HG03066 (cell line): Measurements from ENCODE around the gene ATP13A4.

Experiments
- ATAC-seq: cut with Tn5 transposase; IDR thresholded peaks from one replicate; pipeline ENCODE4 v1.9.1; 2021; ENCODE audit warnings: low read depth; ENCODE audit not compliant: unreplicated experiment

ATP13A4 gene

GRCh38 chr3:193499136-193499770 lies 55.4 kb downstream of the ATP13A4 start:
- ATAC-seq, result no peak

DNA sequence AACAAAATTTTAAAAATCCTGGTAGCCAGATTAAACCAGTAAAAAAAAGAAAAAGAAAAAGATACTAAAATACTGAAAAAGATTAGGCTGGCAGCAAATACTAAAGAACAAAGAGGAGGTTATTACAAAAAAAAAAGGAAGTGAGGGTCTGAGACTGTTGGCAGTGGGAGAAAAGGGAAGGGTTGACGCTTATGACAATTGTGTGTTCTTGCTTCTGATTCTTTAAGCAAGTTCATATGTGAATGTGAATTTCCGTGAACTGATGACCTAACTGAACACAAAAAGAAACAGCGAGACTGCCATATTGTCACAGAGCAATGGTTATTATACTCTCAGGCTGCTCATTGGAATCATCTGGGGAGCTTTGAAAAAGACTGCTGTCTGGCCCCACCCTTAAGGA lies 56.5 kb downstream of the ATP13A4 start:
- ATAC-seq, result no peak

- ATAC-seq, result no peak
Measured at GRCh38 chr3:193496658-193497057, 58.0 kb downstream of the ATP13A4 start.

- no peak for ATAC-seq
Measured at GRCh38 chr3:193491026-193491425, 63.7 kb downstream of the ATP13A4 start.

- ATAC-seq, result no peak
Measured at GRCh38 chr3:193490580-193490979, 64.1 kb downstream of the ATP13A4 start.

DNA sequence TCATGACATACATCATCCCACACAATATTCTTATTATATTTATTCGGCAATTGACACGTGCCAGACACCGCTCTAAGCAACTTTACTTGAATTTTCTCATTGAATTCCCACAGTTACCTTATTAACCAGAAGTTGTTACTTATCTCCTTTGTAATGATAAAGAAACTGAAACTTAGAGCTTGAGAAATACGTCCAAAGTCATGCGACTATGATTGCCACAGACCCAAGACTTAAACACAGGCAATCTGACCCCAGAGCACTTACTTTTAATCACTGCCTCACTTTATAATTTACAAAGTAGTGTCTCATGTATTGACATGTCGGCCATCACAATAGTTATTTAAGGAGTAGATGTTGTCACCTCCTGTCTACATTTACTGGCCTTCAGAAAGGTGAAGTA lies 64.7 kb downstream of the ATP13A4 start:
- no peak for ATAC-seq

GRCh38 chr3:193488741-193489140 lies 66.0 kb downstream of the ATP13A4 start:
- no peak for ATAC-seq

- ATAC-seq, result no peak
Measured at GRCh38 chr3:193483988-193484539, 70.6 kb downstream of the ATP13A4 start.

DNA sequence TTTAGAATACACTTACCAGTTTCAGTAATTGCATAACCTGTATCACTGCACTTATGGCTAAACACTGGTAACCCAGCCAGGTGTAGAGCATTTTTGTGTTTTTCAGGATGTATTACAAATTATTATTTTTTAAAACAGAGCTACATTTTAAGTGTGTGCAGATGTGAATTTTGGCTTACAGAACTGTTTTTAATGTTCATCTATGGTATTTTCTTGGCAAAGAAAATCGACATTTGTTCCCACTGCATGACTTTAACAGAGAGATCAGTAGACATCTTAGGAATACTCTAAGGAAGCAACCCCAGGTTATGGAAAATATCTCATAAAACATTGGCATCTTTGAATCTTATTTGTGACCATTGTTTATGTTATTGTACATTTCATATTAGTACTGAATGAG lies 73.3 kb downstream of the ATP13A4 start:
- no peak for ATAC-seq

DNA sequence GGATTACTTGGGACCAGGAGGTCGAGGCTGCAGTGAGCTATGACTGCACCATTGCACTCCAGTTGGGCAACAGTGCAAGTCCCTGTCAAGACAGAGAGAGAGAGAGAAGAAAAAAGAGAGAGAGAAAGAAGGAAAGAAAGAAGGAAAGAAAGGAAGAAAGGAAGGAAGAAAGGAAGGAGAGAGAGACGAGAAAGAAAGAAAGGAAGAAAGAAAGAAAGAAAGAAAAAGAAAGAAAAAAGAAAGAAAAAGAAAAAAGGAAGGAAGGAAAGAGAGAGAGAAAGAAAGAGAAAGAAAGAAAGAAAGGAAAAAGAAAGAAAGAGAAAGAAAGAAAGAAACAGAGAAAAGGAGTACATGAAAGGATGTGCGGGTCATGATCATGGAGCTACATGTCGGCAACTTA lies 80.2 kb downstream of the ATP13A4 start:
- ATAC-seq, result no peak

DNA sequence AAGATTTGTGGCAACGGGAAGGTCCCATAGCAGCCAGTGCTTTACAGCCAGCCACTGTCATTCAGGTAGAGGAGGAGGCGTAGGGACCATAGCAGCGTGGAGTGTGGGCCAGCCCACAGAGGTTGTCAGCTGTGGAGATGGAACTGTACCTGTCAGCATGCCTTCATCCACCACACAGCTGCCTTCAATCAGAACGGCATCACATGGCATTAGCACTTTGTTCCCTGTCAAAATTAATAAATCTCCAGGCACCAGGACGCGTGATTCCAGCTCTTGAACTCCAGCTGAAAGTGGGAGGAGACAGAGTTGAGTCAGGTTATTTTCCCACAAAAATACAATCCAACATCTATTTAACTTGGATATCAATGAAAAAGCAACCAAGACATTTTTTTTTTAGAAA lies 84.0 kb downstream of the ATP13A4 start:
- ATAC-seq, result no peak

- no peak for ATAC-seq
Measured at GRCh38 chr3:193465992-193466608, 88.6 kb downstream of the ATP13A4 start.

DNA sequence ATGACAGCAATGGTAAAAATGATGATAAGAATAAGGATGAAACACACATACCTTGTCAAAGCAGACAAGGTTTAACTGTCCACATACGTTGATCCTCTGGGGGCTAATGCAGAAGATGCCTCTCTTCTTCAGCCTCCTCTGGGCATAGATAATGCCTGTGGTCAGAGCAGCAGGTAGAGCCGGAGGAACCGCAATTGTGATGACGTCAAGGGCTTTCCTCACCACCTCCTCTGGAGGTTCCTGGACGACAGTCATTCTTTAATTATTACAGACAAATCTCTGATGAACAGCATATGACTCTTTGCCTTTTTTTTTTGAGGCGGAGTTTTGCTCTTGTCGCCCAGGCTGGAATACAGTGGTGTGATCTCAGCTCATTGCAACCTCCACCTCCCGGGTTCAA lies 89.8 kb downstream of the ATP13A4 start:
- no peak for ATAC-seq

DNA sequence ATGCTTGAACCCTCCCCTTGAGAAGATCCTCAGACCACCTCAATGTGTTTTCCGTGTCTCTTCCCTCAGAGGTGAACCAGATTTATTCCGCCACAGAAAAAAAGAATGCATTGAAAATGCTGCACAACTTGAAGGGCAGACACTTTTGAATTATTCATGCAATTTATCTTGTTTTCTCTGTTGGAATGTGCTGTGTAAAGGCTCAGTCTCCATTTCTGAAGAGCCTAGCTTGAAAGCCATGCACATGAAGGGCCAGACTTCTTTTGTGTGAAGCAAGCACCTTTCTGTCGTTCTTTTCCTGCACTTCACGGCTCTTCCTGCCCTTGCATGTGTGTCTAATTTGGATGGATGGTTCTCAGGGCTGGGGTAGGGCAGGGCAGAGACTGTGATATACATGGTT lies 97.2 kb downstream of the ATP13A4 start:
- no peak for ATAC-seq

DNA sequence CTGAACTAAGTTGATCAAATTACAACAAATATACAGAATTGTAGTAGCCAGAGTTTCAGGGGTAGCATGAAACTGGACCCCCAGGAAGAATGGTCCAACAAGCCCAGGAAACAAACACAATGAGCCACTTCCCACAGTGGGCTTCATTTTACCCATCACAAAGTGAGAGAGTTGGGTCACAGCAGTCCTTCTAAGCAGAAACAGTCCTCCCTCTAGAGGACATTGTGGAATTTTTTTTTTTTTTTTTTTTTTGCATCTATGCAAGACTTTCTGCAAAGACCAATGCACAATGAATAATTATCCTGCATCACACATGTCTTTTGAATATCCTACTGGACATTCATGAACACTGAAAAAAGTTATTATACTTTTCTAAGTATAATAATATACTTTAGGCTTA lies 102.4 kb downstream of the ATP13A4 start:
- ATAC-seq, result no peak

DNA sequence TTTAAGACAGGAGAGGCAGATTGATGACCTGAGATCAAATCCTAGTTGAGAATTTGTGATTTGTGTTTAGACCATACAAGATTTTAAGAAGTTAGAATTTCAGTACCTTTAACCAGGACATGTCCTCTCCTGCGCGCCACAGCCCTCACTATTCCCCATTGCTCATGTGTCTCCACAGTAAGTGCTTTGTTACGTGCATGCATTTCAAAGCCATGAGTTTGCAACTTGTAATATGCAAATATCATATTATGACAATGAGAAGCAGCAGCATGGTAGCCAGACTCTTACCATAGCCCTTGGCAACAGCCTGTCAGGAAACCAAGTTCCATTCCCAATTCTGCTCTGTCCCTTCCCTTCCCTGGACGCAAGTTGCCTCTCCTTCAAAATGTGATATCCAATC lies 102.8 kb downstream of the ATP13A4 start:
- no peak for ATAC-seq

DNA sequence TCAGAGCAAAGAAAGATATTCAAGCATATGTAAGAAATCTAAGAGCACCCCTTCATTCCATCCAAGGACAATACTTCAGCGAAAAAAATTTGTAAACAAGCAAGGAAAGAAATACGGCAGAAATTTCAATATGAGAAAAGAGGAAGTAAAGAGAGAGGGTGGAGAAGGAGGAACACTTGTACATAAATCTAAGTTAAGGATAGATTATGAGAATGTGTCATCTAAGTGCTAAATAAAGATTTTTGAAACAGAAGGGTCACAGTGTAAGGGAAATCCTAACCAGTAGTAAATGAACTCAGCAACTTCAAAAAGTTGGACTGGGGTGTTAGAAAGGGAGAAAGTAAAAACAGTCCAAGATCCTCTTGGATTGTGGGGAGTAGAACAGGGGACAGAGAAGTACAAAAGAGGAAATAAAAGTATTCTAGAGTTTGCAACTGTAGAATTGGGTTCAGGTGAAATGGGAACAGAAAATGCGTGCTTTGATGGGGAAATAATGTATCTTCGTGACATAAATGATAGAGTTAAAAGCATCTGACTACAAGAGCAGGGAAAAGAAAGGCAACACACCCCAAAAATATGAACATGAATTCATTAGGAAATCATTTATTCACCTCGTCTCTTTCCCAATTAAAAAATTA lies 107.6 kb downstream of the ATP13A4 start:
- no peak for ATAC-seq

DNA sequence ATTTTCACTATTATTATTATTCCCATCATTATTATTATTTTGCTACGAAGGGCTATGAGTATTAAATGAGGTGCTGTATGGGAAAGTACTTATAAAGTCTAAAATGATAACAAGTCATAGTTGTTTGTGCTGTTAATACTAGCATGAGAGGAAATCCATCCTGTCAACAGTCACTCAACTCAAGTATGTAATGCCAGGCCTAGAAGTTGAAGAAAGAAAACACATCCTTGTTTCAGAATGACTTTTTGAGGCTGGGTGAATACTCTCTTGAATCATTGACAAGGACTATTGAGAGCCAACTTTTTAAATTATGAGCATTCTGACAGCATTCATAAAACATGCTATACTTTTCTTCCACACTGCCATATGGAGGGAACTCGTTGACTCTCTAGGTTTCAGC lies 115.3 kb downstream of the ATP13A4 start:
- no peak for ATAC-seq

DNA sequence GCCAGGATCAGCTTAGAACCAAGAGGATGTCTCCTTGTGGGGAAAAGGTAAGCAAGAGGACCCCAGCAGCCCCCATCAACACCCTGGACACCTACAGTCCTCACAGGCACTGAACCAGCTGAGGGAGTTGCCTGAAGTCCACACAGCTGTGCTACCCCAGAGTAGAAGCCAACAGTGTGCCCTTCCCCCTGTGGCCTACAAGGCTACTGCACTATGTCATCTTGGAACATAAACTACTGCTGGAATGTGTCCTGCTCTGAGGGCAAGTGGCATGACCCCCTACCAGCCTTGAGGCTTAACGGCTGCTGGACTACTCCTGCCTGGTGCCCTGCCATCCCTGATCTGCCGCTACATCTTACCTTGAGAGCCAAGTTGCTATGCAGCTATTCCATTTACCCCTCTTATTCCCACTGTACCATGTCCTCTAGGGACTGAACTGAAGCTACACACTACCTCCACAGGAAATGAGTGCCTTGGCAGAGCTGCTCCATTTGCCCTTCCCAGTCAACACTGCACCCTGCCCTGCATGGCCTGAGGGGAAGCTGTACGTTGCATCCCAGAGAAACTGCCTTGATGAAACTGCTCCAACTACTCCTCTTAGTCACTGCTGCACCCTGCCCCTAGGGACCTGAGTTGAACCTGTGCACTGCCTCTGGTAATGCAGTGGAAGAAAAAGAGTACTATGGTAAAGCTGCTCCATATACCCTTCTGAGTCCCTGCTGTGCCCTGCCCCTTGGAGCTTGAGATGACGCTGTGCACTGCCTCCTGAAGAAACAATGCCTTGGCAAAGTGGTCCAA lies 135.9 kb downstream of the ATP13A4 start:
- ATAC-seq, result no peak

DNA sequence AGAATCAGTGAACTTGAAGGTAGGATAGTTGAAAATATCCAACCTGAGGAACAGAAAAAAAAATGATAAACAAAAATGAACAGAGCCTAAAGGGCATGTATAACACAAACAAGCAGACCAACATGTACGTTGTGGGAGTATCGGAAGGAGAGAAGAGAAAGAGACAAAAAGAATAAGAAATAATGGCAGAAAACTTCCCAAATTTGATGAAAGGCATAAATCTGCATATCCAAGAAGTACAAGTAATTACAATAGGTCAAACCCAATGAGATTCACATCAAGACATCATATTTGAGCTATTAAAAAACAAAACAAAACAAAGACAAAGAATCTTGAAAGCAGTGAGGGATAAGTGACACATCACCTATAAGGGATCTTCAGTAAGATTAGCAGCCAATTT lies 138.1 kb downstream of the ATP13A4 start:
- ATAC-seq, result no peak

DNA sequence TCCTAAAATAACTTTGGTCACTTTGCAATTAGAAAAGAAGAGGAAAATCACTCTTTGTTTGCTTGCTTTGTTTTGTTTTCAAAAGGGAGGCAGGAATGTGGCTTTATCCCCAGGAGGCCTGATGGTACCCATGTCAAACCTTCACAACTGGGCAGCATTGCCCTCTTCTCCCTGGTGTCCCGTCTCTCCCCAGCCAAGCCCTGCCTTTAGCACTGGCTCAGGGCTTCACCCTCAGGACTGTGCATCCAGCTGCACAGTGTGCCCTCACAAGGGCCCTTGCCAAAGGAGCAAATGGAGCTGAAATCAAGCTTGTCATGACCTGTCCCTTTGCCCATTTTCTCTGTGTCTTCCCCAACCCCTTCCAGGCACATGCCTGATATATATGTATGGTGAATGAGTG lies 147.0 kb downstream of the ATP13A4 start:
- ATAC-seq, result no peak
